Measurements from ENCODE around the gene GMDS.

The GMDS gene

DNA sequence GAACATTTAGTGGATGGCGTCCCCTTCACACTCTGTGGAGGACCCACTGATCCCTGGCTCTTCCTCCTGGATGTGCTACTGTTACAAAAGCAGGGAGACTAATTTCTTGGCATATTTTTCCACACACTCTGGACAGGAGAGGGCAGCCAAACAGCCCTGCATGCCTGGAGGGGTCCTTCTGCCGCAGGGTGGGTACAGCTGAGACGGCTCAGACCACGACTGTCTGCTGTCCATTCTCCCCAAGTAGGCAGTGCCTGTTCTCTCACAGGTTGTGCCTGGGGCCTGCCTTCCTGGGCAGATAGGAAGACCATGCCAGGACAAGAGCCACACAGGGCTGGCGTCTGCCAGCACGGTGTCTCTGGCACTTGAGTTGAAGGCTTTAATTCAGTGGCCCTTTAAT lies 375.6 kb downstream of the GMDS start:
- H3K27ac ChIP-seq (ENCODE audit: low read length), result peak overlapping the region; percentile 98
- no peaks in the 10 kb centered on the region; the same call in 1 of the 2 replicates for H3K9me3 ChIP-seq (ENCODE audit: insufficient read depth, low read length)
- TF ChIP-seq EZH2phosphoT487 (IDR thresholded peaks at IDR 0.05; ENCODE audit: low read depth), result no peak
- TF ChIP-seq, protein P1, sequence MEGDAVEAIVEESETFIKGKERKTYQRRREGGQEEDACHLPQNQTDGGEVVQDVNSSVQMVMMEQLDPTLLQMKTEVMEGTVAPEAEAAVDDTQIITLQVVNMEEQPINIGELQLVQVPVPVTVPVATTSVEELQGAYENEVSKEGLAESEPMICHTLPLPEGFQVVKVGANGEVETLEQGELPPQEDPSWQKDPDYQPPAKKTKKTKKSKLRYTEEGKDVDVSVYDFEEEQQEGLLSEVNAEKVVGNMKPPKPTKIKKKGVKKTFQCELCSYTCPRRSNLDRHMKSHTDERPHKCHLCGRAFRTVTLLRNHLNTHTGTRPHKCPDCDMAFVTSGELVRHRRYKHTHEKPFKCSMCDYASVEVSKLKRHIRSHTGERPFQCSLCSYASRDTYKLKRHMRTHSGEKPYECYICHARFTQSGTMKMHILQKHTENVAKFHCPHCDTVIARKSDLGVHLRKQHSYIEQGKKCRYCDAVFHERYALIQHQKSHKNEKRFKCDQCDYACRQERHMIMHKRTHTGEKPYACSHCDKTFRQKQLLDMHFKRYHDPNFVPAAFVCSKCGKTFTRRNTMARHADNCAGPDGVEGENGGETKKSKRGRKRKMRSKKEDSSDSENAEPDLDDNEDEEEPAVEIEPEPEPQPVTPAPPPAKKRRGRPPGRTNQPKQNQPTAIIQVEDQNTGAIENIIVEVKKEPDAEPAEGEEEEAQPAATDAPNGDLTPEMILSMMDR (IDR thresholded peaks at IDR 0.05; ENCODE audit: low read depth, low read length), result no peak
- no peak overlapping the region for H2AFZ ChIP-seq (ENCODE audit: low read depth, low read length)
- no peaks in the 10 kb centered on the region for H3K79me2 ChIP-seq (ENCODE audit: low read length)
- no peaks in the 10 kb centered on the region for H3K27me3 ChIP-seq (ENCODE audit: low read depth, low read length)
- no peaks in the 10 kb centered on the region for H4K20me1 ChIP-seq (ENCODE audit: insufficient read depth, low read length)
- H3K9ac ChIP-seq (ENCODE audit: low read length), result peak overlapping the region; percentile 93
- peak overlapping the region; percentile 88 for H3K4me2 ChIP-seq (ENCODE audit: low read length)
- H3K36me3 ChIP-seq (replicated peaks; ENCODE audit: low read depth, low read length), result no peaks in the 10 kb centered on the region
- H3K4me1 ChIP-seq (ENCODE audit: low read length), result peaks cover 51% of the 10 kb centered on the region
- peak overlapping the region; percentile 69 for H3K4me3 ChIP-seq (ENCODE audit: low read length)

DNA sequence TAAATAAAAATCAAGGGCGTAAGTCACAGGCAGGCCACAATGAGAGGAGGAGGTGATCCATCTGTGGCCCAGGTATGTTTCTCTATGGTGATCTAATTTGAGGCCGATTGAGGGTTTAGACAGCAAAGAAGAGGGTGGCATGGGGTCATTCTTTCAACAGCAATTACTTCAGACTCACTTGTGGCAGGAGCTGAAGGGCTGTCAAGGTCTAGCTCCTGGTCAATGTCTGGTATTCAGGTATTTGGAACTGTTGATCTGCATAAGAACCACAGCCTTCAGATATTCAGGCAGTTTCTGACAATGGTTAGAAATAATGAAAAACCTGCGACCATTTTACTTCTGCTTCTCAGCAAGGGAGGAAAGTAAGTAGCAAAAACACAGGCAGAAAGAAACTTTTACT lies 376.1 kb downstream of the GMDS start:
- H2AFZ ChIP-seq (ENCODE audit: low read depth, low read length), result no peak overlapping the region
- no peaks in the 10 kb centered on the region for H4K20me1 ChIP-seq (ENCODE audit: insufficient read depth, low read length)
- peak overlapping the region; percentile 69 for H3K4me3 ChIP-seq (ENCODE audit: low read length)
- no peaks in the 10 kb centered on the region for H3K36me3 ChIP-seq (replicated peaks; ENCODE audit: low read depth, low read length)
- peak overlapping the region; percentile 93 for H3K9ac ChIP-seq (ENCODE audit: low read length)
- H3K4me2 ChIP-seq (ENCODE audit: low read length), result peak overlapping the region; percentile 88
- no peak for TF ChIP-seq EZH2phosphoT487 (IDR thresholded peaks at IDR 0.05; ENCODE audit: low read depth)
- TF ChIP-seq, protein P1 (IDR thresholded peaks at IDR 0.05; ENCODE audit: low read depth, low read length), result no peak
- no peaks in the 10 kb centered on the region for H3K79me2 ChIP-seq (ENCODE audit: low read length)
- H3K9me3 ChIP-seq (ENCODE audit: insufficient read depth, low read length), result no peaks in the 10 kb centered on the region; the same call in 1 of the 2 replicates
- peaks cover 56% of the 10 kb centered on the region for H3K4me1 ChIP-seq (ENCODE audit: low read length)
- no peaks in the 10 kb centered on the region for H3K27me3 ChIP-seq (ENCODE audit: low read depth, low read length)
- H3K27ac ChIP-seq (ENCODE audit: low read length), result peak overlapping the region; percentile 98

DNA sequence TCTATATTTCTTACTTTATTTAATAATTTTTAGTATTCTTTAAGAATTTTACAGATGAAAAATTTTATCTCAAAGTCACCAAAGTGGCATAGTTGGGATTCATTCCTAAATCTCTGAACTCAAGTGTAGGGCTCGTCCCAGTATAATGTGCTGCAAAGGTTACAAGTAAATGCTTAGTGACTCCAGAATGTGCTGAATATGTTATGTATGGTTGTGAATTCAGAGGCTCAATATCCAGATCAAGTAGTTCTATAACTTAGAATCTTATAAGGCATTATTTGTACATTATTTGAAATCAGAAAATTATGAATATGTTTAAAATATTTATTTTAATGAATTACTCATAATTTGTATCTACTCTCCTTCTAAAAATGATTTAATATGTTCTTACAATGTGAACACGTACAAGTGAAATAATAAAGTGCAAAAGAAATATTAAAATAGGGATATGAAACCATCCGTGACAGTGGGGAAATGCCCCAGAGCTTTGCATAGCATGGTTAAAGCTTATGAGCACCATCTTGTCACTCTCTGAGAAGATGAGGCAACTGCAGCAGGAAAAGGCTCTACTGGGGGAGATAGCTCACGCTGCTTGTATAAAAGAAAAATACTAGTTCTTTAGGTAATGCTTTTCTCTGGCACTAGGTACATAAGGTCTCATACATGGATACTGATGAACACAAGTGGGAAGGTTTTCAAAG lies 376.7 kb downstream of the GMDS start:
- H3K9ac ChIP-seq (ENCODE audit: low read length), result peak overlapping the region; percentile 93
- TF ChIP-seq, protein P1 (IDR thresholded peaks at IDR 0.05; ENCODE audit: low read depth, low read length), result no peak
- TF ChIP-seq EZH2phosphoT487 (IDR thresholded peaks at IDR 0.05; ENCODE audit: low read depth), result no peak
- H3K9me3 ChIP-seq (ENCODE audit: insufficient read depth, low read length), result no peaks in the 10 kb centered on the region; the same call in 1 of the 2 replicates
- no peaks in the 10 kb centered on the region for H4K20me1 ChIP-seq (ENCODE audit: insufficient read depth, low read length)
- H2AFZ ChIP-seq (ENCODE audit: low read depth, low read length), result no peak overlapping the region
- peaks cover 59% of the 10 kb centered on the region for H3K4me1 ChIP-seq (ENCODE audit: low read length)
- H3K4me3 ChIP-seq (ENCODE audit: low read length), result peak overlapping the region; percentile 69
- peak overlapping the region; percentile 98 for H3K27ac ChIP-seq (ENCODE audit: low read length)
- H3K27me3 ChIP-seq (ENCODE audit: low read depth, low read length), result no peaks in the 10 kb centered on the region
- peak overlapping the region; percentile 88 for H3K4me2 ChIP-seq (ENCODE audit: low read length)
- no peaks in the 10 kb centered on the region for H3K79me2 ChIP-seq (ENCODE audit: low read length)
- H3K36me3 ChIP-seq (replicated peaks; ENCODE audit: low read depth, low read length), result no peaks in the 10 kb centered on the region

DNA sequence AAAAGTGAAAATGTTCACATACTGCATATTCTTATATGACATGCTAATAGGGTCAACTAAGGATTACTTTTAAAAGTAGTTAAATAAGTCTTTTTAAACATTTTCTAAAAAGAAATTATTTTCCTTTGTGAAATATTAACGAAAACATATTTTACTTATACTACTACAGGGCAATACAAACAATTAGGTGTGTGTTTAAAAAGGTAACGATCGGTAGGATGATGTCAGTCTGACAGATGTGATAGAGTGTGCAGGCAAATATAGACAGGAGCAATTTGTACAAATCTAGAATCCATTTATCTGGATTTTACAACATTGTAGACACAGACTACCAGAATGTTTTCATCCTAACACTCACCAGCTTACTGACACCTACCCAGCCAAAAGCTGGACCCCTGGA lies 378.2 kb downstream of the GMDS start:
- Histone ChIP-seq H3K4me3 (ENCODE audit: low read length) (no peak overlapping the region), H3K9me3 (ENCODE audit: insufficient read depth, low read length) (no peaks in the 10 kb centered on the region; the same call in 1 of the 2 replicates), H4K20me1 (ENCODE audit: insufficient read depth, low read length) (no peaks in the 10 kb centered on the region), H3K27ac (ENCODE audit: low read length) (peak overlapping the region; percentile 98), H3K9ac (ENCODE audit: low read length) (peak overlapping the region; percentile 36; the same call in 1 of the 2 replicates), H2AFZ (ENCODE audit: low read depth, low read length) (no peak overlapping the region; the same call in 1 of the 2 replicates), H3K36me3 (replicated peaks; ENCODE audit: low read depth, low read length) (no peaks in the 10 kb centered on the region), H3K4me1 (ENCODE audit: low read length) (peaks cover 69% of the 10 kb centered on the region), H3K79me2 (ENCODE audit: low read length) (no peaks in the 10 kb centered on the region), H3K4me2 (ENCODE audit: low read length) (peak overlapping the region; percentile 21), H3K27me3 (ENCODE audit: low read depth, low read length) (no peaks in the 10 kb centered on the region)
- TF ChIP-seq, protein P1 (IDR thresholded peaks at IDR 0.05; ENCODE audit: low read depth, low read length), result no peak
- no peak for TF ChIP-seq EZH2phosphoT487 (IDR thresholded peaks at IDR 0.05; ENCODE audit: low read depth)

Data from OCI-LY3 (cell line).